Measurements from ENCODE around the gene MR1. TPM values are rescaled to one million over a fixed set of nuclear protein-coding genes. Genes with fewer than 3 reads are reported as not detected.
"Not testable (repeated sequence)": the region's sequence is repeated elsewhere in the genome, so short reads cannot be mapped to it uniquely, and the experiment has no call there.

The MR1 gene
- total RNA-seq, 1 donor: 35.8 TPM

- H3K4me3 ChIP-seq (ENCODE audit: low read depth, low read length): no peak overlapping the region
- DNase-seq (ENCODE audit: low read depth): no peak
- no peak for TF ChIP-seq CTCF (IDR thresholded peaks at IDR 0.05; ENCODE audit: insufficient read depth, low read depth, low read length)
Observed at GRCh38 chr1:181057079-181057478, 23.3 kb downstream of the MR1 start.

- no peak overlapping the region for H3K4me3 ChIP-seq (ENCODE audit: low read depth, low read length)
- no peak for DNase-seq (ENCODE audit: low read depth)
- no peak for TF ChIP-seq CTCF (IDR thresholded peaks at IDR 0.05; ENCODE audit: insufficient read depth, low read depth, low read length)
Observed at GRCh38 chr1:181059435-181059834, 25.7 kb downstream of the MR1 start.

- DNase-seq (ENCODE audit: low read depth): no peak
- no peak overlapping the region for H3K4me3 ChIP-seq (ENCODE audit: low read depth, low read length)
- no peak for TF ChIP-seq CTCF (IDR thresholded peaks at IDR 0.05; ENCODE audit: insufficient read depth, low read depth, low read length)
Observed at GRCh38 chr1:181060066-181060465, 26.3 kb downstream of the MR1 start.

GRCh38 chr1:181060947-181061346 is 27.2 kb downstream of the MR1 start:
- DNase-seq (ENCODE audit: low read depth); H3K4me3 ChIP-seq (ENCODE audit: low read depth, low read length): not testable (repeated sequence)

GRCh38 chr1:181061487-181061886 is 27.7 kb downstream of the MR1 start:
- no peak for TF ChIP-seq CTCF (IDR thresholded peaks at IDR 0.05; ENCODE audit: insufficient read depth, low read depth, low read length)
- no peak overlapping the region for H3K4me3 ChIP-seq (ENCODE audit: low read depth, low read length)
- no peak for DNase-seq (ENCODE audit: low read depth)

GRCh38 chr1:181061891-181062835 is 28.4 kb downstream of the MR1 start:
- TF ChIP-seq CTCF (IDR thresholded peaks at IDR 0.05; ENCODE audit: insufficient read depth, low read depth, low read length): no peak
- H3K4me3 ChIP-seq (ENCODE audit: low read depth, low read length): no peak overlapping the region
- DNase-seq (ENCODE audit: low read depth): no peak

GRCh38 chr1:181062836-181063428 is 29.1 kb downstream of the MR1 start:
- no peak overlapping the region for H3K4me3 ChIP-seq (ENCODE audit: low read depth, low read length)
- no peak for TF ChIP-seq CTCF (IDR thresholded peaks at IDR 0.05; ENCODE audit: insufficient read depth, low read depth, low read length)
- peak; percentile 36 for DNase-seq (ENCODE audit: low read depth)
